IMR-90 (cell line): Measurements from ENCODE around the gene GABPB2. TPM values are rescaled to one million over a fixed set of nuclear protein-coding genes. Genes with fewer than 3 reads are reported as not detected.

Source experiments
- ATAC-seq: fragments of 200-7000 bp; cut with Tn5 transposase; 2 replicates; pipeline ENCODE4 v1.9.1; 2020; ENCODE audit warnings: low read depth, mild to moderate bottlenecking, moderate library complexity
- BruUV-seq: library from RNA; stranded (reverse); fragments of 400-500 nt; replicated peaks from 2 replicates; lab custom pipeline; 2021; lab: Mats Ljungman, UMichigan
- CTCF ChIA-PET: fragments of 300-600 bp; formaldehyde crosslinking; extraction: SDS; loops from one replicate; lab custom pipeline; 2021; ENCODE audit warnings: antibody characterized with exemption; lab: Yijun Ruan, JAX
- POLR2A ChIA-PET: fragments of 300-600 bp; sonication (Branson Sonifier 250); formaldehyde crosslinking; loops from one replicate; lab custom pipeline; 2022; ENCODE audit warnings: antibody characterized with exemption; ENCODE audit not compliant: unreplicated experiment; lab: Charles Lee
- DNase-seq: peaks from one replicate; pipeline ENCODE4 v3.0.0; 2013
- H2AFZ ChIP-seq: replicated peaks from 2 replicates; pipeline ENCODE3; 2013; ENCODE audit warnings: low read length, mild to moderate bottlenecking; ENCODE audit not compliant: poor library complexity
- H2AK5ac ChIP-seq: 2 replicates; pipeline ENCODE4 v1.6.1; 2013; ENCODE audit warnings: low read depth, low read length, inconsistent platforms
- H2AK9ac ChIP-seq: replicated peaks from 2 replicates; pipeline ENCODE3; 2013; ENCODE audit warnings: mild to moderate bottlenecking, low read depth, low read length, moderate library complexity; ENCODE audit not compliant: poor library complexity
- H2BK120ac ChIP-seq: 2 replicates; pipeline ENCODE4 v1.6.1; 2013; ENCODE audit warnings: low read depth, low read length, inconsistent platforms
- H2BK15ac ChIP-seq: 3 replicates; pipeline ENCODE4 v1.6.1; 2013; ENCODE audit warnings: low read depth, low read length, inconsistent platforms
- H2BK20ac ChIP-seq: 2 replicates; pipeline ENCODE4 v1.6.1; 2013; ENCODE audit warnings: low read depth, mild to moderate bottlenecking, inconsistent platforms, low read length, moderate library complexity
- H2BK5ac ChIP-seq: 2 replicates; pipeline ENCODE4 v1.6.1; 2013; ENCODE audit warnings: mild to moderate bottlenecking, low read depth, low read length, inconsistent platforms; ENCODE audit not compliant: poor library complexity, severe bottlenecking
- H3K14ac ChIP-seq: replicated peaks from 2 replicates; pipeline ENCODE4 v1.6.1; 2013; ENCODE audit warnings: low read depth, low read length, inconsistent platforms
- H3K18ac ChIP-seq: 2 replicates; pipeline ENCODE4 v1.6.1; 2013; ENCODE audit warnings: low read depth, low read length, control low read depth
- H3K23ac ChIP-seq: 2 replicates; pipeline ENCODE4 v1.6.1; 2013; ENCODE audit warnings: low read depth, low read length, inconsistent platforms
- H3K27ac ChIP-seq: 2 replicates; pipeline ENCODE4 v1.5.1; 2013; ENCODE audit warnings: mild to moderate bottlenecking, control low read depth, low read length; ENCODE audit not compliant: insufficient read depth
- H3K27me3 ChIP-seq: 2 replicates; pipeline ENCODE4 v1.6.1; 2013; ENCODE audit warnings: low read length; ENCODE audit not compliant: control insufficient read depth, insufficient read depth
- H3K36me3 ChIP-seq: 2 replicates; pipeline ENCODE4 v1.6.1; 2013; ENCODE audit warnings: low read length, mixed read lengths; ENCODE audit not compliant: control insufficient read depth, insufficient read depth
- H3K4ac ChIP-seq: 2 replicates; pipeline ENCODE4 v1.6.1; 2013; ENCODE audit warnings: low read depth, low read length, inconsistent platforms
- H3K4me1 ChIP-seq: 2 replicates; pipeline ENCODE4 v1.6.1; 2013; ENCODE audit warnings: low read length, mixed read lengths; ENCODE audit not compliant: control insufficient read depth, insufficient read depth
- H3K4me2 ChIP-seq: 2 replicates; pipeline ENCODE4 v1.6.1; 2013; ENCODE audit warnings: low read depth, mild to moderate bottlenecking, control low read depth, low read length, moderate library complexity
- H3K4me3 ChIP-seq: 2 replicates; pipeline ENCODE4 v1.5.1; 2013; ENCODE audit warnings: low read depth, mild to moderate bottlenecking, control low read depth, low read length, moderate library complexity; ENCODE audit not compliant: insufficient read depth
- H3K56ac ChIP-seq: 2 replicates; pipeline ENCODE4 v1.6.1; 2013; ENCODE audit warnings: low read length, inconsistent platforms; ENCODE audit not compliant: insufficient read depth; ENCODE audit errors: extremely low read depth
- H3K79me1 ChIP-seq, 2 experiments: 2 replicates each; pipeline ENCODE4 v1.6.1; 2013; ENCODE audit warnings: low read length in 2 of 2, inconsistent platforms in 1 of 2, low read depth in 1 of 2
- H3K9ac ChIP-seq: 2 replicates; pipeline ENCODE4 v1.6.1; 2013; ENCODE audit warnings: low read depth, low read length, control low read depth
- H3K9me1 ChIP-seq: 2 replicates; pipeline ENCODE4 v1.6.1; 2013; ENCODE audit warnings: low read length, inconsistent platforms; ENCODE audit not compliant: insufficient read depth
- H3K9me3 ChIP-seq: 2 replicates; pipeline ENCODE4 v1.6.1; 2013; ENCODE audit warnings: low read length; ENCODE audit not compliant: control insufficient read depth, insufficient read depth
- H4K20me1 ChIP-seq: 2 replicates; pipeline ENCODE4 v1.6.1; 2013; ENCODE audit warnings: low read length, inconsistent platforms; ENCODE audit not compliant: insufficient read depth
- H4K5ac ChIP-seq: 2 replicates; pipeline ENCODE4 v1.6.1; 2013; ENCODE audit warnings: mild to moderate bottlenecking, low read depth, low read length, control low read depth
- H4K8ac ChIP-seq, 2 experiments: 2 replicates each; pipeline ENCODE4 v1.6.1; 2013; ENCODE audit warnings: low read depth in 2 of 2, low read length in 2 of 2, control low read depth in 1 of 2, inconsistent platforms in 1 of 2
- H4K91ac ChIP-seq: 2 replicates; pipeline ENCODE4 v1.6.1; 2013; ENCODE audit warnings: low read depth, low read length, inconsistent platforms; ENCODE audit not compliant: insufficient read depth
- MAFK ChIP-seq: IDR thresholded peaks from 2 replicates; pipeline ENCODE4 v1.6.1; 2012; ENCODE audit warnings: low read depth, low read length, improper control_type of control experiment
- MXI1 ChIP-seq: IDR thresholded peaks from 2 replicates; pipeline ENCODE4 v1.6.1; 2012; ENCODE audit warnings: low read depth, mild to moderate bottlenecking, low read length, moderate library complexity, borderline replicate concordance
- POLR2A ChIP-seq: IDR thresholded peaks from 2 replicates; pipeline ENCODE4 v1.6.1; 2012; ENCODE audit warnings: mild to moderate bottlenecking, low read depth, low read length
- RAD21 ChIP-seq: IDR thresholded peaks from 2 replicates; pipeline ENCODE4 v1.6.1; 2012; ENCODE audit warnings: low read length, improper control_type of control experiment
- RFX5 ChIP-seq: IDR thresholded peaks from 2 replicates; pipeline ENCODE4 v1.8.0; 2012; ENCODE audit warnings: low read depth, mild to moderate bottlenecking, low read length, moderate library complexity
- SMC3 ChIP-seq: fragments of 150-350 bp; IDR thresholded peaks from 2 replicates; pipeline ENCODE4 v1.6.1; 2016; ENCODE audit warnings: low read depth, mild to moderate bottlenecking, antibody characterized with exemption, low read length, moderate library complexity
- whole genome bisulfite sequencing, 2 experiments: methylation state at CpG; one replicate each; pipeline versions ENCODE4 v1.1.5 to v1.1.7; 2013; ENCODE audit warnings: missing lambda C conversion rate in 2 of 2; ENCODE audit not compliant: insufficient read length in 1 of 2; ENCODE audit errors: extremely low coverage in 2 of 2; 5-methylcytosine and 5-hydroxymethylcytosine counted together
- dilution Hi-C: fragments of 300-500 bp; cut with HindIII; formaldehyde crosslinking; loops from one replicate; pipeline ENCODE4 v1.14.3; 2018; ENCODE audit warnings: low sequenced_read_pairs; ENCODE audit not compliant: unreplicated experiment
- in situ Hi-C: fragments of 300-500 bp; cut with MboI; formaldehyde crosslinking; loops from 3 replicates; pipeline ENCODE4 v1.14.3; 2019; ENCODE audit warnings: low sequenced_read_pairs, inconsistent platforms, mixed read lengths
- intact Hi-C: fragments of 100-400 bp; cut with micrococcal nuclease; formaldehyde crosslinking; loops from 2 replicates; pipeline ENCODE4 v1.10.0; 2022
- polyA plus RNA-seq, 3 experiments: library from polyadenylated mRNA; depleted of rRNA; stranded (reverse); fragments of >200 nt; gene quantifications; 2 replicates each; pipeline ENCODE4 v1.2.3, GENCODE V29; 2012; ENCODE audit warnings: low replicate concordance in 1 of 3
- total RNA-seq: library from RNA; depleted of rRNA; stranded (reverse); fragments of >200 nt; gene quantifications from 2 replicates; pipeline ENCODE4 v1.2.3, GENCODE V29; 2012
- TF ChIP-seq, protein P1 (sequence below): fragments of 150-350 bp; IDR thresholded peaks from 2 replicates; pipeline ENCODE4 v1.6.1; 2016; ENCODE audit warnings: low read depth, mild to moderate bottlenecking, low read length, moderate library complexity, borderline replicate concordance
- TF ChIP-seq, protein P2 (sequence below): fragments of 150-350 bp; IDR thresholded peaks from 2 replicates; pipeline ENCODE4 v1.6.1; 2017; ENCODE audit warnings: mild to moderate bottlenecking, antibody characterized with exemption, low read length, low read depth

GABPB2 gene
- total and polyA plus RNA-seq, 2 of the 4 experiments (the other 2 are of a cell fraction), result 7.5 to 12.9 TPM

DNA sequence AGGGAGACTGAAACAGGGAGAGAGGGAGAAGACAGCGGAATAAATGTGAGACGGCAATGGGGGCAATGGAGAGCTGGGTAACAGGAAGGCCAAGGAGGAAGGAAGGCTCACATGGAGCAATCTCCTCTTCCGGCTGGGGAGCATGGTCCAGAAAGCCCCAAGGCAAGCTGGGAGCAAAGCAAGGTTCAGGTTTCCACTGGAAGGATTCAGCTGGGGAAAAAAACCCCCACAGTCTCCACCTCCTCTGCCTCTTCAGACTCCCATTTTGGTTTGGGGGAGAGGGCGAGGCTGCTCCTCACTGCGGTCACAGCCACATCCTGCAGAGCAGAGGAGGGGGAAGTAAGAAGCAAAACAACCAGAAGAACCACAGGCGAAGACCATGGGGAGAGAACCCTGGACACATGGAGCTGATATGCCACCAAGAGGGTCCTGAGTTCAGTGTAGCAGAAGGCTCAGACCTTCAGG, 86.5 kb downstream of the GABPB2 start:
- no TSS peak for BruUV-seq
- intact Hi-C loops (loop anchor here (2.0 kb wide), 1 partner anchor 132 kb away; no protein-coding TSS in a partner anchor), in situ Hi-C loops (loop anchor here (5.0 kb wide), 1 partner anchor 60 kb away; no protein-coding TSS in a partner anchor), dilution Hi-C loops (no loop called here)
- Histone ChIP-seq H2BK5ac (no peak overlapping the region), H2AK5ac (no peak overlapping the region), H2BK15ac (no peak overlapping the region), H3K18ac (no peak overlapping the region), H4K91ac (no peak overlapping the region), H4K20me1 (no peaks in the 10 kb centered on the region), H3K9me3 (no peaks in the 10 kb centered on the region), H4K8ac (no peak overlapping the region), H3K4me2 (no peak overlapping the region), H3K4me3 (no peak overlapping the region), H3K9me1 (no peaks in the 10 kb centered on the region), H2AFZ (no peak overlapping the region), H3K23ac (no peak overlapping the region), H3K4ac (no peak overlapping the region), H3K27me3 (no peaks in the 10 kb centered on the region), H4K5ac (no peak overlapping the region), H3K36me3 (peaks cover 40% of the 10 kb centered on the region), H2BK120ac (no peak overlapping the region), H2AK9ac (no peak overlapping the region), H3K79me1 (0 out of 4 replicates have a peak, but pooled peaks cover 0 to 3% of the 10 kb centered on the region in 2 experiments), H3K14ac (no peak overlapping the region), H3K27ac (no peak overlapping the region), H3K56ac (no peak overlapping the region), H3K9ac (no peak overlapping the region), H2BK20ac (no peak overlapping the region), H3K4me1 (no peaks in the 10 kb centered on the region)
- ChIA-PET POLR2A (no interaction called here), CTCF (interaction anchor here (1.8 to 2.5 kb wide), 2 partner anchors 57 kb away, joined by 6 to 16 read pairs; no protein-coding TSS in a partner anchor)
- no CpG with 5 or more reads among the region's 6 CpGs for WGBS, 2 experiments
- DNase-seq, result no peak
- TF ChIP-seq RFX5 (no peak), SMC3 (no peak), MXI1 (no peak), RAD21 (no peak), POLR2A (no peak), MAFK (no peak)
- TF ChIP-seq, protein P1, sequence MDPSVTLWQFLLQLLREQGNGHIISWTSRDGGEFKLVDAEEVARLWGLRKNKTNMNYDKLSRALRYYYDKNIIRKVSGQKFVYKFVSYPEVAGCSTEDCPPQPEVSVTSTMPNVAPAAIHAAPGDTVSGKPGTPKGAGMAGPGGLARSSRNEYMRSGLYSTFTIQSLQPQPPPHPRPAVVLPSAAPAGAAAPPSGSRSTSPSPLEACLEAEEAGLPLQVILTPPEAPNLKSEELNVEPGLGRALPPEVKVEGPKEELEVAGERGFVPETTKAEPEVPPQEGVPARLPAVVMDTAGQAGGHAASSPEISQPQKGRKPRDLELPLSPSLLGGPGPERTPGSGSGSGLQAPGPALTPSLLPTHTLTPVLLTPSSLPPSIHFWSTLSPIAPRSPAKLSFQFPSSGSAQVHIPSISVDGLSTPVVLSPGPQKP, result no peak
- TF ChIP-seq, protein P2, sequence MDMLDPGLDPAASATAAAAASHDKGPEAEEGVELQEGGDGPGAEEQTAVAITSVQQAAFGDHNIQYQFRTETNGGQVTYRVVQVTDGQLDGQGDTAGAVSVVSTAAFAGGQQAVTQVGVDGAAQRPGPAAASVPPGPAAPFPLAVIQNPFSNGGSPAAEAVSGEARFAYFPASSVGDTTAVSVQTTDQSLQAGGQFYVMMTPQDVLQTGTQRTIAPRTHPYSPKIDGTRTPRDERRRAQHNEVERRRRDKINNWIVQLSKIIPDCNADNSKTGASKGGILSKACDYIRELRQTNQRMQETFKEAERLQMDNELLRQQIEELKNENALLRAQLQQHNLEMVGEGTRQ, result no peak
- no peak for ATAC-seq
